ENCODE data around the gene PTPRU. TPM values are rescaled to one million over a fixed set of nuclear protein-coding genes. Genes with fewer than 3 reads are reported as not detected.

The PTPRU gene
- polyA plus RNA-seq, 1 of the 3 experiments (the other 2 are of a cell fraction), result 3.5 TPM

DNA sequence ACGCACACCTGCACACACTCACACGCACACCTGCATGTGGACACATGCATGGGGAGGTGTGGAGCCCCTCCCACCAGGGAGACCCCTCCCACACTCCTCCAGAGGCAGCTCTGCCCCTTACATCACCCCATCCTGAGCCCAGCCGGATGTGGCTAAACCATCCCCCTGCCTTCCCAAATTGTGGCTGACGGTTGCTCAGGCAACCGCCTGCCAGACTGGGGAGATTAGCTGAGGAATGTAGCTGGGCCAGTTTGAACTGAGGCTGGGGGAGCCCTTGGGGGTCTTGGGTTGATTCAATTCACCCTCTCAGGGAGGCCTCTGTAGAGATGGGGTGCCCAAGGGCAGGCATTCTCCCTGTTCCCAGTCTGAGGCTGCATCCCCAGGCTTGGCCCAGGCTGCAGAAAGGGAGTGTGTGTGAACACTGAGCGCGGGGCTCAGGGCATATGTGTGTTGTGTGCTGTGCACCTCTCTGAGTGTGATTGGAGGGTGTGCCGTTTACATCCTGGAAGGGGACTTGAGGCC, 12.9 kb downstream of the PTPRU start:
- POLR2A ChIA-PET, result no interaction called here
- Histone ChIP-seq H3K9ac (no peak overlapping the region), H3K79me2 (ENCODE audit: insufficient read depth) (no peaks in the 10 kb centered on the region)

More for the DNA sequence above, 12.9 kb downstream of the PTPRU start:
- CTCF ChIA-PET, result interaction anchor here (0.9 kb wide), 1 partner anchor 190 kb away, joined by 3 read pairs; no protein-coding TSS in a partner anchor
- H3K9me2 ChIP-seq, result no peaks in the 10 kb centered on the region
- WGBS (ENCODE audit: low lambda C conversion rate), result 80% methylated on average over 7 of the region's 8 CpGs
- H3K27ac ChIP-seq (ENCODE audit: low read depth in 2 of 2, low read length in 1 of 2), result no peak overlapping the region; a peak in 1 of 4 replicates
- TF ChIP-seq TAF1 (IDR thresholded peaks at IDR 0.05; ENCODE audit: borderline replicate concordance, low read depth, low read length) (no peak), EZH2phosphoT487 (IDR thresholded peaks at IDR 0.05; ENCODE audit: borderline replicate concordance, low read depth) (no peak), TEAD4 (IDR thresholded peaks at IDR 0.05; ENCODE audit: borderline replicate concordance, insufficient read depth) (no peak), NFIC (IDR thresholded peaks at IDR 0.05; ENCODE audit: borderline replicate concordance) (no peak), RCOR1 (IDR thresholded peaks at IDR 0.05; ENCODE audit: low read length) (no peak), FOSL2 (IDR thresholded peaks at IDR 0.05; ENCODE audit: borderline replicate concordance, low read depth) (no peak), CHD2 (IDR thresholded peaks at IDR 0.05; ENCODE audit: low read length, partially characterized antibody) (no peak), EP300 (IDR thresholded peaks at IDR 0.05; ENCODE audit: borderline replicate concordance in 1 of 2, low read depth in 1 of 2, low read length in 1 of 2) (no peak), TCF12 (IDR thresholded peaks at IDR 0.05) (no peak), RAD21 (IDR thresholded peaks at IDR 0.05; ENCODE audit: low read length) (no peak), REST (IDR thresholded peaks at IDR 0.05; ENCODE audit: low read depth, low read length) (no peak), USF1 (IDR thresholded peaks at IDR 0.05; ENCODE audit: borderline replicate concordance, low read depth) (no peak)
- TF ChIP-seq, protein P1, sequence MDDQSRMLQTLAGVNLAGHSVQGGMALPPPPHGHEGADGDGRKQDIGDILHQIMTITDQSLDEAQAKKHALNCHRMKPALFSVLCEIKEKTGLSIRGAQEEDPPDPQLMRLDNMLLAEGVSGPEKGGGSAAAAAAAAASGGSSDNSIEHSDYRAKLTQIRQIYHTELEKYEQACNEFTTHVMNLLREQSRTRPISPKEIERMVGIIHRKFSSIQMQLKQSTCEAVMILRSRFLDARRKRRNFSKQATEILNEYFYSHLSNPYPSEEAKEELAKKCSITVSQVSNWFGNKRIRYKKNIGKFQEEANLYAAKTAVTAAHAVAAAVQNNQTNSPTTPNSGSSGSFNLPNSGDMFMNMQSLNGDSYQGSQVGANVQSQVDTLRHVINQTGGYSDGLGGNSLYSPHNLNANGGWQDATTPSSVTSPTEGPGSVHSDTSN (IDR thresholded peaks at IDR 0.05), result no peak
- TF ChIP-seq, protein P2, sequence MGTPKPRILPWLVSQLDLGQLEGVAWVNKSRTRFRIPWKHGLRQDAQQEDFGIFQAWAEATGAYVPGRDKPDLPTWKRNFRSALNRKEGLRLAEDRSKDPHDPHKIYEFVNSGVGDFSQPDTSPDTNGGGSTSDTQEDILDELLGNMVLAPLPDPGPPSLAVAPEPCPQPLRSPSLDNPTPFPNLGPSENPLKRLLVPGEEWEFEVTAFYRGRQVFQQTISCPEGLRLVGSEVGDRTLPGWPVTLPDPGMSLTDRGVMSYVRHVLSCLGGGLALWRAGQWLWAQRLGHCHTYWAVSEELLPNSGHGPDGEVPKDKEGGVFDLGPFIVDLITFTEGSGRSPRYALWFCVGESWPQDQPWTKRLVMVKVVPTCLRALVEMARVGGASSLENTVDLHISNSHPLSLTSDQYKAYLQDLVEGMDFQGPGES (IDR thresholded peaks at IDR 0.05; ENCODE audit: low read depth, low read length), result no peak
- TF ChIP-seq, protein P3, sequence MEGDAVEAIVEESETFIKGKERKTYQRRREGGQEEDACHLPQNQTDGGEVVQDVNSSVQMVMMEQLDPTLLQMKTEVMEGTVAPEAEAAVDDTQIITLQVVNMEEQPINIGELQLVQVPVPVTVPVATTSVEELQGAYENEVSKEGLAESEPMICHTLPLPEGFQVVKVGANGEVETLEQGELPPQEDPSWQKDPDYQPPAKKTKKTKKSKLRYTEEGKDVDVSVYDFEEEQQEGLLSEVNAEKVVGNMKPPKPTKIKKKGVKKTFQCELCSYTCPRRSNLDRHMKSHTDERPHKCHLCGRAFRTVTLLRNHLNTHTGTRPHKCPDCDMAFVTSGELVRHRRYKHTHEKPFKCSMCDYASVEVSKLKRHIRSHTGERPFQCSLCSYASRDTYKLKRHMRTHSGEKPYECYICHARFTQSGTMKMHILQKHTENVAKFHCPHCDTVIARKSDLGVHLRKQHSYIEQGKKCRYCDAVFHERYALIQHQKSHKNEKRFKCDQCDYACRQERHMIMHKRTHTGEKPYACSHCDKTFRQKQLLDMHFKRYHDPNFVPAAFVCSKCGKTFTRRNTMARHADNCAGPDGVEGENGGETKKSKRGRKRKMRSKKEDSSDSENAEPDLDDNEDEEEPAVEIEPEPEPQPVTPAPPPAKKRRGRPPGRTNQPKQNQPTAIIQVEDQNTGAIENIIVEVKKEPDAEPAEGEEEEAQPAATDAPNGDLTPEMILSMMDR (IDR thresholded peaks at IDR 0.05), result no peak
- H4K20me1 ChIP-seq (ENCODE audit: insufficient read depth), result no peaks in the 10 kb centered on the region
- no peaks in the 10 kb centered on the region for H3F3A ChIP-seq (replicated peaks; ENCODE audit: insufficient read depth)
- H3K4me3 ChIP-seq (ENCODE audit: low read depth in 2 of 2, low read length in 1 of 2), result no peak overlapping the region
- no peaks in the 10 kb centered on the region for H3K27me3 ChIP-seq (ENCODE audit: insufficient read depth)
- peaks cover 0 to 52% of the 10 kb centered on the region in 2 experiments; a peak in 1 of 4 replicates for H3K4me1 ChIP-seq (ENCODE audit: control insufficient read depth in 1 of 2, insufficient read depth in 2 of 2, low read depth in 1 of 2, low read length in 1 of 2)
- no peak overlapping the region for H2AFZ ChIP-seq (ENCODE audit: low read depth)
- no peaks in the 10 kb centered on the region for H3K36me3 ChIP-seq (replicated peaks in 1 of 2; ENCODE audit: control insufficient read depth in 1 of 2, insufficient read depth in 2 of 2, low read length in 1 of 2)
- H3K4me2 ChIP-seq, result no peak overlapping the region
- no peaks in the 10 kb centered on the region for H3K9me3 ChIP-seq
- peak; percentile 43 for DNase-seq

All from SK-N-SH (cell line).